GM18907 (cell line): Measurements from ENCODE around the gene KIF26B.
"Not testable (repeated sequence)": the region's sequence is repeated elsewhere in the genome, so short reads cannot be mapped to it uniquely, and the experiment has no call there.

Experiments used
- ATAC-seq: cut with Tn5 transposase; IDR thresholded peaks from one replicate; pipeline ENCODE4 v1.9.1; 2021; ENCODE audit warnings: mild to moderate bottlenecking, moderate library complexity; ENCODE audit not compliant: unreplicated experiment

KIF26B gene

GRCh38 chr1:245311887-245312536 lies 157.2 kb downstream of the KIF26B start:
- no peak for ATAC-seq

GRCh38 chr1:245313576-245313975 lies 158.8 kb downstream of the KIF26B start:
- no peak for ATAC-seq

GRCh38 chr1:245316784-245317183 lies 162.0 kb downstream of the KIF26B start:
- no peak for ATAC-seq

- no peak for ATAC-seq
These were observed 162.4 kb downstream of the KIF26B start for GRCh38 chr1:245317217-245317616.

- no peak for ATAC-seq
These were observed 164.3 kb downstream of the KIF26B start for GRCh38 chr1:245319094-245319493.

- no peak for ATAC-seq
These were observed 167.9 kb downstream of the KIF26B start for GRCh38 chr1:245322673-245323072.

GRCh38 chr1:245323765-245324164 lies 169.0 kb downstream of the KIF26B start:
- ATAC-seq, result not testable (repeated sequence)

GRCh38 chr1:245325922-245326795 lies 171.4 kb downstream of the KIF26B start:
- no peak for ATAC-seq

- no peak for ATAC-seq
These were observed 172.6 kb downstream of the KIF26B start for GRCh38 chr1:245327360-245327759.

GRCh38 chr1:245327842-245328241 lies 173.1 kb downstream of the KIF26B start:
- no peak for ATAC-seq

GRCh38 chr1:245330951-245331350 lies 176.2 kb downstream of the KIF26B start:
- no peak for ATAC-seq

GRCh38 chr1:245332085-245332484 lies 177.3 kb downstream of the KIF26B start:
- no peak for ATAC-seq

GRCh38 chr1:245332513-245332912 lies 177.7 kb downstream of the KIF26B start:
- no peak for ATAC-seq

GRCh38 chr1:245334235-245334634 lies 179.4 kb downstream of the KIF26B start:
- ATAC-seq, result no peak

GRCh38 chr1:245334827-245335490 lies 180.2 kb downstream of the KIF26B start:
- no peak for ATAC-seq

GRCh38 chr1:245335684-245336083 lies 180.9 kb downstream of the KIF26B start:
- ATAC-seq, result not testable (repeated sequence)

- ATAC-seq, result no peak
These were observed 181.6 kb downstream of the KIF26B start for GRCh38 chr1:245336149-245336983.

- ATAC-seq, result not testable (repeated sequence)
These were observed 182.2 kb downstream of the KIF26B start for GRCh38 chr1:245336984-245337355.

- ATAC-seq, result no peak
These were observed 183.2 kb downstream of the KIF26B start for GRCh38 chr1:245337829-245338484.

GRCh38 chr1:245338485-245338877 lies 183.7 kb downstream of the KIF26B start:
- no peak for ATAC-seq
